ENCODE data around the gene CCL20.

CCL20 gene

DNA sequence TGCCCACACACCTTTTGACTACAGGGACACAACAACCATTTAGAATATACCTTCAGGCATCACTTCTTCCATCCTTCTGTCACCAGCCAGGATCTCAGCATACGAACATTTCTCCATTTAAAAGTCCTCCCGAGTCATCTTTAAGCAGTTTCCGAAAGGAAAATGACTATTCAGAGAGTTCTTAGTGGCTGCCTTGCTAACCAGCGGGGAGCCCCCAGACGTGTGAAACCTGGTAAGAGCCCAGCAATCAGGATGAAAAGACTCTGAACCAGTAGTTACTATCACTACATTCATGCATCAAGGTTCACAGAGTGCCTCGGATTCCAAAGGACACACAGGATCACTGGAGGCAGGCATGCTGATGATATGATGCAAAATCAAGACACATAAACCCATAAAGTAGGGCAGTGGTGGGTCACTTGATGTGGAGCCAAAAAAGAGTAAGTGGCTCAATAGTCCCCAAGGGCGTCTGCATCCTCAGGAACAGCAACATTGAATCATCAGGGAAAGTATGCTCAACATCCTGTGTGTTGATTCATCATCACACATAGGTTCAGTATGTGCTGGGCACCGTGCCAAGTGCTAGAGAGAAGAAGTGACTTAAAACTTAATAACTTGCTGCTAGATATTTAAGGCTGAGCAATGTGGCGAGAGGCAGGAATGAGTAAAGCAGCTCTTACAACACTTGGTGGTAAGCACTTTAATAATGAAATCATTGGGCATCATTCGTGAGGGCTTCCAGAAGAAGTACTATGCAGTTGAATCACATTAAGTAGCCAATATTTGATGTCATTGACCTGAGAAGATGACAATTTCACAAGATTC is 4.4 kb downstream of the CCL20 start:
- H3K27me3 Mint-ChIP-seq, result peaks cover 17% of the 10 kb centered on the region
- no peaks in the 10 kb centered on the region for H3K9me3 Mint-ChIP-seq (ENCODE audit: low read depth)
- H3K36me3 Mint-ChIP-seq, result no peaks in the 10 kb centered on the region
- H3K27ac Mint-ChIP-seq, result no peak overlapping the region
- H3K4me1 Mint-ChIP-seq (ENCODE audit: low read depth), result peaks cover 9% of the 10 kb centered on the region
- no peak overlapping the region for H3K4me3 Mint-ChIP-seq

DNA sequence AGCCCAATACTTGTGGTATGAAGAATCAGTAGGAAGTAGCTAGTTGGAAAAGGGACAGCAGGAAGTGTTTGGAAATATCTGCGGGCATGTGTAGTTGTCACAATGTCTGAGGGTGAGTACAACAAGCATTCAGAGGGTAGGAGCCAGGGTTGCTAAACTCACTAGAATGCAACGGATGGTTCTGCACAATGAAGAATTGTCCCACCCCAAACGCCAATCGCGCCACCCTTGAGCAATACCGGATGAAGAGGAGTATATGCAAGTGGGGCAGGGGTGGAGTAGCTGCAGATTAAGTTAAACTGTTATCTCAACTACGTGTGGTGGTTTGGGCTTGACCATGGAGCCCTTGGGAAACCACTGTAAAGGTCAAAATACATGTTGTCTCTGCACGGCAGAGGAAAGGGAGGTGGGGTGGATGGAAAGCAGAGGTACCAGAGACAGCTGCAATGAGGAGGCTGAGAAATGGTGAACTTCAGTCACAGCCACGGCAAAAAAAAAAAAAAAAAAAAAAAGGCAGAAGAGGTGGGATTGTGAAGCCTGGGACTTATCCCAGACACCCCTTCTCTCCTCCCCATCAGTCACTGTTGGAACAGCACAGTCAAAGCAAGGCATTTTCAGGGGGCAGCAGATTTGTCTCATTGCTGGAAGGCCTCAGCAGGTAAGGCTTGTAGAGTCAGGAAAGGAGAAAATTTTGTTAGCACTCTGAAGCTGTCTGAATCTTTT is 5.2 kb downstream of the CCL20 start:
- peaks cover 15% of the 10 kb centered on the region for H3K27me3 Mint-ChIP-seq
- H3K4me3 Mint-ChIP-seq, result no peak overlapping the region
- H3K27ac Mint-ChIP-seq, result no peak overlapping the region
- no peaks in the 10 kb centered on the region for H3K9me3 Mint-ChIP-seq (ENCODE audit: low read depth)
- no peaks in the 10 kb centered on the region for H3K36me3 Mint-ChIP-seq
- peaks cover 9% of the 10 kb centered on the region for H3K4me1 Mint-ChIP-seq (ENCODE audit: low read depth)

DNA sequence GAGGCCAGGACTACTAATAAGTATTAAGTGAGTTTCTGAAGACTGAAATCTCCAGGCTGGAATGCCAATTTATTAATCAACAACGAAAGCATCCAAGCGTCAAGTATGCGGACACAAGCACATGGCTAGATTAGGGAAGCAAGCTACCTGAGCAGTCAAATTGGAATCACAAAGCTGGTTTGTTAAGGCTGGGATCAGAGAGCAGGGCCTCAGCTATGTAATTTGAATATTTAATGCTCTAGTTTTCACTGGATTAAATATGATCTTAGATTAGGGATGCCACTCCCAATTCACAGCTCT is 5.7 kb downstream of the CCL20 start:
- Mint-ChIP-seq H3K4me3 (no peak overlapping the region), H3K27ac (no peak overlapping the region), H3K9me3 (ENCODE audit: low read depth) (no peaks in the 10 kb centered on the region), H3K4me1 (ENCODE audit: low read depth) (peaks cover 9% of the 10 kb centered on the region), H3K27me3 (peaks cover 12% of the 10 kb centered on the region), H3K36me3 (no peaks in the 10 kb centered on the region)

DNA sequence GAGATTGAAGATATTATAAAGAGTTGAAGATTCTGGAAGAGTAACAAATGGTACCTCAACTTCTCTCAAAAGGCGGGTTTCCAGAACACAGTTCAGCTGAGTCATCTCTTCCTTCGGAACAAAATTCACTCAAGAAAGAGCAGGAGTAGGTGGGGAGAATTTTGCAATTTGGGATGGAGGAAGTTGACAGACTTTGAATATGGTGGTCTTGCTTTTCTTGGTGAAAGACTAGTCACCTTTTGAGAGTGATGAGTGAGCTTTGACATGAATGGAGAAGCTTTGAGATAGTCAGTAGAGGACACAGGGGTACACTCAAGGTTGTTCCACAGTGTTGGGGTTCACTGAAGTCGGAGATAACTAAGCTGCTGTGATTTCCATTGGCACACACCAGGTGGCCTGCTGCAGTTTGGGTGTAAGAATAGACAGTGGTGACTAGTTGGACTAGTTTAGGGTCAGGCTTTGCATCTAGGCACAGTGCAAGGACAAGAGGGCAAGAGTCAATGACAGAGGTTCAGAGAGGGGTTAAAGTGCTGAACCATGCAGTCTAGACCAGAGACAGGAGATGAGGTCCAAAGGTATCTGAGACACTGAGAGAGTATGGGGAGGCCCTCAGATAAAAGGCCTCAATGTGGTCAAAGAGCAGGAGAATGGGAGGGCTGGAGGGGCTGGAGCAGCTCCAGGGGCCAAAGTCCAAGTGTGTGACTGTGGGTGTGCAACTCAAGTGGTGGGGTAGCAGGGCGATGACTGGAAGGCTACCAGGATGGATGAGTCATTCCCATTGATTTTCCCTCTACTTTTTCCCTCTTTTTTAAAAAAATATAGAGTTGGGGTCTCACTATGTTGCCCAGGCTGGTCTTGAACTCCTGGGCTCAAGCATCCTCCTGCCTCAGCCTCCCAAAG is 7.7 kb downstream of the CCL20 start:
- Mint-ChIP-seq H3K27me3 (peaks cover 12% of the 10 kb centered on the region), H3K4me1 (ENCODE audit: low read depth) (peaks cover 9% of the 10 kb centered on the region), H3K36me3 (no peaks in the 10 kb centered on the region), H3K27ac (no peak overlapping the region), H3K9me3 (ENCODE audit: low read depth) (no peaks in the 10 kb centered on the region), H3K4me3 (no peak overlapping the region)

DNA sequence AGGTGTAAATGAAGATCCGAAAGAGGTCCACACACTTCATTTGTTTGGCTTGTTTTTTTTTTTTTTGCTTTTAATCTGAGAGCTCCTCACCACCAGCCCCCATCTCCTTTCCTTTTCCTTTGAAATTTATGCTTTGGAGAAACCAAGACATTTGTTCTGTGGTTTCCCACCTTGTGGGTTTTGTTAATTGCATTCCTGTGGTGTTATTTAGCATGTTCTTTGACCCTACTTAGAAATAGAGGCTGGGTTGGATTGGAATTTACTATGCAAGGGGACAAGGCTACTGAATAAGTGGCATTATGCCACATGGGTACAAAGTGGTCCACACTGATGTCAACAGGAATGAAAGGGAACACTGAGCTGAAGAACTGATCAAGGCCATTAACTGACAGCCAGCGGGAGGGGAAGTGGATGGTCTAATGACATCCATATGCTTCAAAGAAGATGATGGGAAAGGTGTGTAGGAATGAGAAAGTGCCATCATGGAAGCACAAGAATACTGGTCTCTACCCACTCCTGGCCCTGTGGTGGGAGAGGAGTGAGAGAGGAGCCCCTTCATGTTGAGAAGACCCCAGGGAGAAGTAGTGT is 8.9 kb downstream of the CCL20 start:
- Mint-ChIP-seq H3K9me3 (ENCODE audit: low read depth) (no peaks in the 10 kb centered on the region), H3K27me3 (peaks cover 14% of the 10 kb centered on the region), H3K36me3 (no peaks in the 10 kb centered on the region), H3K4me3 (no peak overlapping the region), H3K4me1 (ENCODE audit: low read depth) (peaks cover 9% of the 10 kb centered on the region), H3K27ac (no peak overlapping the region)

DNA sequence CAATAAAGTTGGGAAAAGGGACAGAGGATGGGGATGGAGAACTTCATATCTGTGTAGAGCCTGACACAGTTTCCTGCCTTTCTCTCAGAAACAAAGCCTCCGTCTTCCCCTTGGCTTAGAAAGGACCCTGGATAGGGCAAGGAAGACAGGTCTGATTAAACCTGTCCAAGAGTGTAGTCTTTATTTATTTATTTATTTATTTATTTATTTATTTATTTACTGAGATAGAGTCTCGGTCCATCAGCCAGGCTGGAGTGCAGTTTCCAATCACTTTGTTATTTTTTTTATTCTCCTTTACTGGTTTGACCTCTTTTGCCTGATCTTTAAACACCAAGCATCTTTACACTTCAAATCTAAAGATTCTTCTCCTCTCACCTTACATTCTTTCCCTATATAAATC is 10.3 kb downstream of the CCL20 start:
- H3K27me3 Mint-ChIP-seq, result peaks cover 14% of the 10 kb centered on the region
- no peak overlapping the region for H3K4me3 Mint-ChIP-seq
- no peaks in the 10 kb centered on the region for H3K9me3 Mint-ChIP-seq (ENCODE audit: low read depth)
- H3K27ac Mint-ChIP-seq, result no peak overlapping the region
- no peaks in the 10 kb centered on the region for H3K36me3 Mint-ChIP-seq
- H3K4me1 Mint-ChIP-seq (ENCODE audit: low read depth), result no peaks in the 10 kb centered on the region

DNA sequence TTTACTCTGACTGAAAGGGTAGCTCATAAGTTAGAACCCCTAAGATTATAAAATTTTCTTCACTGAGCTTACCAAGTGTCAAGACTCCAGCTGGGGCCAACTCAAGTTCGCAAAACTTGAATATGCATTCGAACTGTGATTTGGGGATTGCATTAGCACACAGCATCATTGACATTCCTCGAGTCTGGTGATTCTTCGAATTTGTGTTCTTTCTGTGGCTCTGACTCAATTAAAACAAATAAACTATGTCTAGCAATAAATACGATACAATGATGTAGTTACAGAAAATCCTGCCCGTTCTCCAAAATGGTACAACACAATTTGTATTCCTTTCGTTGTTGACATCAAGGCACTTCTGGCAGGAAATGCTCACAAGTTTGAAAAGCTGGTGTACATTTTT is 11.1 kb downstream of the CCL20 start:
- Mint-ChIP-seq H3K27ac (no peak overlapping the region), H3K27me3 (peaks cover 15% of the 10 kb centered on the region), H3K4me3 (no peak overlapping the region), H3K9me3 (ENCODE audit: low read depth) (no peaks in the 10 kb centered on the region), H3K4me1 (ENCODE audit: low read depth) (no peaks in the 10 kb centered on the region), H3K36me3 (no peaks in the 10 kb centered on the region)

DNA sequence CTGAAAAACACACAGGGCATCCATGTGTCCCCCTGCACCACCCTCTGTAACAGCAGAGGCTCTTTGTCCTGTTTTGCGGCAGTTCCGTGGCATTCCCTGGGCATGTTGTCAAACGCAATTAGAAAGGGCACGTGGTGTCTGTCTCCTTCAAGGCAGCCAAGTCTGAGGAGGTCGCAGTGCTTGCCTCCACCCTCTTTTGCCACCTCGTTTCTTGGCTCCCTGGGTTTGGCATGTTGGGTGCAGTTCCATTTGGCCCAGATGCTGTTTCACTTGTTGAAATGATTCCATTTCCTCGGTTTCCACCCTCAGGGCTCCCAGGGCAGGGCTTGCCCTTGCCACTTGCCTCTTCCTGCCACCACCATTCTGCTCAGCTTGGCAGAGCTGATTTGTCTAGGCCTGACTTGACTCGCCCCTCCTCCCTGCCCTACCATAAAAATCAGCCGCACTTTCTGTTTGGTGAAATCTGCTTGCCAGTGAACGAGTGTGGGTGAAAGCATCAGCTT is 12.4 kb downstream of the CCL20 start:
- no peaks in the 10 kb centered on the region for H3K4me1 Mint-ChIP-seq (ENCODE audit: low read depth)
- no peak overlapping the region for H3K4me3 Mint-ChIP-seq
- H3K36me3 Mint-ChIP-seq, result no peaks in the 10 kb centered on the region
- H3K27ac Mint-ChIP-seq, result no peak overlapping the region
- peaks cover 15% of the 10 kb centered on the region for H3K27me3 Mint-ChIP-seq
- no peaks in the 10 kb centered on the region for H3K9me3 Mint-ChIP-seq (ENCODE audit: low read depth)

DNA sequence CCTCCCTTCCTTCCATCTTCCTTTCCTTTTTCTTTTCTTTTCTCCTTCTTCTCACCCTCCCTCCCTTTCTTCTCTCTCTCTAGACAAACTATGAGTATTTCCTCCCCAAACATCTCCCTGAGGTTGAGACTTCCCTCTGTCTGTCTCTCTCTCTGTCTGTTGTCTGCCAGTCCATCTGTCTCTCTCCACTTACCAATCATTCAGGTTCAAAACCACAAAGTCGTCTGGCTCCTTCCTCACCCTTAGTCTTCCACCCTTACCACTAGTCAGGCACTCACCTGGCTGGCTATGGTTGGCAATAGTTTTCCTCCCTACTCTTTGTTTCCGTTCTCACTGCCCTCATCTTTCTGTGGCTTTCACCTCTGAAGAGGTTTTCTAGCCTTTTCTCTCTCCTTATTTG is 12.9 kb downstream of the CCL20 start:
- H3K4me3 Mint-ChIP-seq, result no peak overlapping the region

DNA sequence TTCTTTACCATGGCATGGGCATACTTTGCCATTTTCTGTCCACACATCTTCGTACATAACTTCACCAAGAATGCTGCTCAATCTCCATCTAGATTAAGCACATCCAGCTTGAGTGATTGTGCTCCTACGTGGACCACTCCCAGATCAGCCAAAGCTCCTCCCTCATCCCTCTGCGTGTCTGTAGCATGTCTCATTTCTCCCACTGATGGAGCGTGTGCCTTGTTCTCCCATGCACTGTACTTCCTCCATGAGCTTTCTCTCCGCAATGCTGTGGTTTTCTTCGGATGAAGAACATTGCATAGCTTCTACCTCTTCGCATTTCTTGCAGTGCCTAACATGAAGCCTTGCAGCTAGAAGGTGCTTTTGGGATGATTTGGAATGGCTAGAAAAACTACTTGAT is 13.5 kb downstream of the CCL20 start:
- H3K9me3 Mint-ChIP-seq (ENCODE audit: low read depth), result no peaks in the 10 kb centered on the region
- no peaks in the 10 kb centered on the region for H3K36me3 Mint-ChIP-seq
- H3K4me3 Mint-ChIP-seq, result no peak overlapping the region
- no peaks in the 10 kb centered on the region for H3K4me1 Mint-ChIP-seq (ENCODE audit: low read depth)
- peaks cover 11% of the 10 kb centered on the region for H3K27me3 Mint-ChIP-seq
- no peak overlapping the region for H3K27ac Mint-ChIP-seq

More for the DNA sequence above, 12.9 kb downstream of the CCL20 start:
- Mint-ChIP-seq H3K9me3 (ENCODE audit: low read depth) (no peaks in the 10 kb centered on the region), H3K27ac (no peak overlapping the region), H3K4me1 (ENCODE audit: low read depth) (no peaks in the 10 kb centered on the region), H3K27me3 (peaks cover 11% of the 10 kb centered on the region), H3K36me3 (no peaks in the 10 kb centered on the region)

DNA sequence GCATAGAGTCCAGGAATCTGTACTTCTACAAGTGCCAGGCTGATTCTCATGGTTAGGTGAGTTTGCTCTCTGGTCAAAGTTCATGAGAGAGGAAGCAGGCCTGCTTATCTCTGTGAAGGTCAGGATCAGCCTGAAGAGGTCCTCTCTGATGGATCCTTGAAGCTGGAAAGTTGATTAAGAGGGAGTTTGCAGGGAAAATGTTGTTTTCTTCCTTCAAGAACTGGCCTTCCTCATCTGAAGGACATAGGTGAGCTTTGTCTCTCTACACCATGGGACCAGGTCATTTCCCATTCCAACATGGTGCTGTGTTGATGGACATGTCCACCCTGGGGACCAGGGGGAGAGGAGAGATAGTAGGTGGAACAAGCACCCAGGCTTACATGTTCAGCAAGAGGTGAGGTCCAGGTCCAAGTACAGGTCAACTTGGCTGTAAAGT is 14.9 kb downstream of the CCL20 start:
- Mint-ChIP-seq H3K27ac (no peak overlapping the region), H3K4me1 (ENCODE audit: low read depth) (no peaks in the 10 kb centered on the region), H3K4me3 (no peak overlapping the region), H3K36me3 (no peaks in the 10 kb centered on the region), H3K9me3 (ENCODE audit: low read depth) (no peaks in the 10 kb centered on the region), H3K27me3 (peaks cover 6% of the 10 kb centered on the region)

DNA sequence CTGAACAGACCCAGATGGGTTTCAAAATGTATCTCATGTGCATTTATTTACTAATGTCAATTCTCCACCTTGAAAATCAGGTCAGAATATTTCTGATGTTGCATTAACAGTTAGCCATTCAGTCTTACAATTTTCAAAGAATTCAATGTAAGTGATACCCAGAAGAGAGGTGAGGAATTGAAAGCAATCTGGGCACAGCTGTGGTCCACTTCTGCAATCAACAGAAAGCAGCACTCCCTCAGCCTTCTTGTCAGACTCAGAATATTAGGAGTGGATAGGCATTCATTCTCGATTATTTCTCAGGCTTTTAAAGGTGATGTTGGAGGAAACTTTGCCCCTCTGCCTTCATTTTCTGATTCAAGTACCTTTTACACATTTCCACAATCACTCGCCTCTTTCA is 15.7 kb downstream of the CCL20 start:
- H3K27me3 Mint-ChIP-seq, result peaks cover 6% of the 10 kb centered on the region
- no peaks in the 10 kb centered on the region for H3K36me3 Mint-ChIP-seq
- no peak overlapping the region for H3K4me3 Mint-ChIP-seq
- H3K27ac Mint-ChIP-seq, result no peak overlapping the region
- no peaks in the 10 kb centered on the region for H3K4me1 Mint-ChIP-seq (ENCODE audit: low read depth)
- no peaks in the 10 kb centered on the region for H3K9me3 Mint-ChIP-seq (ENCODE audit: low read depth)

DNA sequence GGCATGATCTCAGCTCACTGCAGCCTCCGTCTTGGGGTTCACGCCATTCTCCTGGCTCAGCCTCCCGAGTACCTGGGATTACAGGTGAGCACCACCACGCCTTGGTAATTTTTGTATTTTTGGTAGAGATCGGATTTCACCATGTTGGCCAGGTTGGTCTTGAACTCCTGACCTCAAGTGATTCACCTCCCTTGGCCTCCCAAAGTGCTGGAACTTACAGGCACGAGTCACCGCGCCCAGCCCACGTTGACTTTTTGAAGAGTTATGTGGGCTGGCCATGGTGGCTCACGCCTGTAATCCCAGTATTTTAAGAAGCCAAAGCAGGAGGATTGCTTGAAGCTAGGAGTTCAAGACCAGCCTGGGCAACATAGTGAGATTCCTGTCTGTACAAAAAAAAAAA is 20.8 kb downstream of the CCL20 start:
- H3K27ac Mint-ChIP-seq, result no peak overlapping the region
- H3K27me3 Mint-ChIP-seq, result peaks cover 6% of the 10 kb centered on the region
- H3K4me1 Mint-ChIP-seq (ENCODE audit: low read depth), result no peaks in the 10 kb centered on the region
- H3K4me3 Mint-ChIP-seq, result no peak overlapping the region
- H3K9me3 Mint-ChIP-seq (ENCODE audit: low read depth), result no peaks in the 10 kb centered on the region
- H3K36me3 Mint-ChIP-seq, result no peaks in the 10 kb centered on the region

DNA sequence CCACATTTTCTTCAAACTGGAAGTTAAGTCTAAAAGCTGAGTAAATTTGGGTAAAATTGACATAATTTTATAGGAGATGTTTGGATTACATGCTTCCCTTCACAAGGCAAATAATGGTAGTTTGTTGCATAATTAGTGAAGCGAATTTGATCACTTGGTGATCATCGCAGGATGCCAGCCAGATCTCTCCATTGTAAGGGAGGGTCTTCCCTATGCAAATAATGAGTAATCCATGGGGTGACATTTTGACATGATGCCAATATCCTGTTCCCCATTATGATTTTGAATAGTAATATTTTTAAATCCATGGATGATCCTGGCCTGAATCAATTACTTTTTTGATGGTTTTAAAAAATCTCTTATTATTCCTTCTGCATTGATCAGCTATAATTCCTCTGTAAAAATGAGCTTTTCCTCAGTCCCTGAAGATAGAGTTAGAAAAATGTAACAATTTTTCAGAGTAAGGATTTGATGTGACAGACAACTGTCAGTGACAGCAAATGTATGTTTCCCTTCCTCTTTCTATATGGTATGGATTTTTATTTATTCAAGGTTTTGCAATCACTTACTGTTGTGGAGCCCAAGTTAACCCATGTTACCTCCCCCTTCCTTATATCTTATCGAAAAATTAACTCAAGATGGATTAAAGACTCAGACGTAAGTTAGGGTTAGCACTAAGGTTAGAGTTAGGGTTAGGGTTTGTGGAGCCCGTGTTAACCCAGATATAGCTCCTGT is 21.4 kb downstream of the CCL20 start:
- H3K27ac Mint-ChIP-seq, result no peak overlapping the region
- no peaks in the 10 kb centered on the region for H3K36me3 Mint-ChIP-seq
- peaks cover 4% of the 10 kb centered on the region for H3K27me3 Mint-ChIP-seq
- H3K4me1 Mint-ChIP-seq (ENCODE audit: low read depth), result no peaks in the 10 kb centered on the region
- no peaks in the 10 kb centered on the region for H3K9me3 Mint-ChIP-seq (ENCODE audit: low read depth)
- no peak overlapping the region for H3K4me3 Mint-ChIP-seq
